ENCODE results near the gene NET1.

Gene NET1

DNA sequence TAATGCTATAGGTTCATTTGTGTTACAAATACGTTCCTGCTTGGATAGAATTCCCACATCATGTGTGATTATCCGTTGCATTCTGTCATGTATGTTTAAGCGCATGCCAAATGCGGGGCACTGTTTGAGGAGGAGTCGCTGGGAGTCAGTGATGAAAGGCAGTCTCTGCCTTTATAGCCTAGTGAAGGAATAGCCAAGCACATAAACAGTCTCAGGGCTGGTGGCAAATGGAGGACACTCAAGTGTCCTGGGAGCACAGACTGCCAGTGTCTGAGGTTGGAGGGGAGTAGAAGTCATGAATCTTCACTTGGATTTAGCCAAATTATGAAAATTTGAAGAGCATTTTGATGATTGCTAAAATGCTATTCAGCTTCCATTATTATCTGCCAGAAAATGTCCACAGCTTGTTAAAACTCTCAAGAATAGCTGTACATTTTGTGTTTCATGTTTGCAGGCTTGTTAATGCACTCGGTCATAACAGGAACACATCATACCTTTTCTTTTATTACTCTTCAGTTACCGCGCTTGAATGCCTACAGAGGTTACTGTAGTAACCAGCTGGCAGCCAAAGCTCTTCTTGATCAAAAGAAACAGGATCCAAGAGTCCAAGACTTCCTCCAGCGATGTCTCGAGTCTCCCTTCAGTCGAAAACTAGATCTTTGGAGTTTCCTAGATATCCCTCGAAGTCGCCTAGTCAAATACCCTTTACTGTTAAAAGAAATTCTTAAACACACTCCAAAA lies 41.6 kb downstream of the NET1 start:
- no peaks in the 10 kb centered on the region for H3K9me3 ChIP-seq (ENCODE audit: low read length)
- H3K9me2 ChIP-seq (ENCODE audit: low read depth, low read length) = no peaks in the 10 kb centered on the region
- no peaks in the 10 kb centered on the region for H3F3A ChIP-seq (ENCODE audit: insufficient read depth, low read length)
- H2AFZ ChIP-seq (ENCODE audit: low read length) = no peak overlapping the region
- TF ChIP-seq EZH2 (IDR thresholded peaks at IDR 0.05; ENCODE audit: borderline replicate concordance, low read length) = no peak
- TF ChIP-seq, protein P1, sequence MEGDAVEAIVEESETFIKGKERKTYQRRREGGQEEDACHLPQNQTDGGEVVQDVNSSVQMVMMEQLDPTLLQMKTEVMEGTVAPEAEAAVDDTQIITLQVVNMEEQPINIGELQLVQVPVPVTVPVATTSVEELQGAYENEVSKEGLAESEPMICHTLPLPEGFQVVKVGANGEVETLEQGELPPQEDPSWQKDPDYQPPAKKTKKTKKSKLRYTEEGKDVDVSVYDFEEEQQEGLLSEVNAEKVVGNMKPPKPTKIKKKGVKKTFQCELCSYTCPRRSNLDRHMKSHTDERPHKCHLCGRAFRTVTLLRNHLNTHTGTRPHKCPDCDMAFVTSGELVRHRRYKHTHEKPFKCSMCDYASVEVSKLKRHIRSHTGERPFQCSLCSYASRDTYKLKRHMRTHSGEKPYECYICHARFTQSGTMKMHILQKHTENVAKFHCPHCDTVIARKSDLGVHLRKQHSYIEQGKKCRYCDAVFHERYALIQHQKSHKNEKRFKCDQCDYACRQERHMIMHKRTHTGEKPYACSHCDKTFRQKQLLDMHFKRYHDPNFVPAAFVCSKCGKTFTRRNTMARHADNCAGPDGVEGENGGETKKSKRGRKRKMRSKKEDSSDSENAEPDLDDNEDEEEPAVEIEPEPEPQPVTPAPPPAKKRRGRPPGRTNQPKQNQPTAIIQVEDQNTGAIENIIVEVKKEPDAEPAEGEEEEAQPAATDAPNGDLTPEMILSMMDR (IDR thresholded peaks at IDR 0.05; ENCODE audit: low read length) = no peak
- no peak overlapping the region for H3K9ac ChIP-seq (ENCODE audit: low read length)
- no peaks in the 10 kb centered on the region for H3K4me1 ChIP-seq (ENCODE audit: insufficient read depth, low read length, severe bottlenecking)
- no peaks in the 10 kb centered on the region for H3K79me2 ChIP-seq (ENCODE audit: insufficient read depth, low read length)
- no peak overlapping the region for H3K4me3 ChIP-seq (ENCODE audit: low read depth, low read length, poor library complexity, severe bottlenecking)
- no peak overlapping the region for H3K4me2 ChIP-seq (ENCODE audit: low read length)
- H3K36me3 ChIP-seq (ENCODE audit: insufficient read depth, low read length) = peaks cover 68% of the 10 kb centered on the region
- H3K27me3 ChIP-seq (ENCODE audit: insufficient read depth, low read length) = no peaks in the 10 kb centered on the region
- no peak overlapping the region for H3K27ac ChIP-seq (ENCODE audit: low read depth, low read length, poor library complexity, severe bottlenecking)
- no peaks in the 10 kb centered on the region for H4K20me1 ChIP-seq (ENCODE audit: insufficient read depth, low read length)

DNA sequence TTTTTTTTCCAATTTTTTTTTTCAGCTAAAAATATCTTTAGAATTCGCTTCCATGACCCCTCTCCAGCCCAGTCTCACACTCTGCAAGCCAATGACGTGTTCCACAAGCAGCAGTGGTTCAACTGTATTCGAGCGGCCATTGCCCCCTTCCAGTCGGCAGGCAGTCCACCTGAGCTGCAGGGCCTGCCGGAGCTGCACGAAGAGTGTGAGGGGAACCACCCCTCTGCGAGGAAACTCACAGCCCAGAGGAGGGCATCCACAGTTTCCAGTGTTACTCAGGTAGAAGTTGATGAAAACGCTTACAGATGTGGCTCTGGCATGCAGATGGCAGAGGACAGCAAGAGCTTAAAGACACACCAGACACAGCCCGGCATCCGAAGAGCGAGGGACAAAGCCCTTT lies 44.2 kb downstream of the NET1 start:
- H3K79me2 ChIP-seq (ENCODE audit: insufficient read depth, low read length) = no peaks in the 10 kb centered on the region
- H3K27ac ChIP-seq (ENCODE audit: low read depth, low read length, poor library complexity, severe bottlenecking) = no peak overlapping the region
- no peaks in the 10 kb centered on the region for H3K9me3 ChIP-seq (ENCODE audit: low read length)
- no peak overlapping the region for H2AFZ ChIP-seq (ENCODE audit: low read length)
- H3F3A ChIP-seq (ENCODE audit: insufficient read depth, low read length) = no peaks in the 10 kb centered on the region
- no peaks in the 10 kb centered on the region for H3K27me3 ChIP-seq (ENCODE audit: insufficient read depth, low read length)
- no peak overlapping the region for H3K4me3 ChIP-seq (ENCODE audit: low read depth, low read length, poor library complexity, severe bottlenecking)
- no peak overlapping the region for H3K4me2 ChIP-seq (ENCODE audit: low read length)
- H3K9ac ChIP-seq (ENCODE audit: low read length) = no peak overlapping the region
- peaks cover 87% of the 10 kb centered on the region for H3K36me3 ChIP-seq (ENCODE audit: insufficient read depth, low read length)
- no peaks in the 10 kb centered on the region for H3K9me2 ChIP-seq (ENCODE audit: low read depth, low read length)
- TF ChIP-seq, protein P1 (IDR thresholded peaks at IDR 0.05; ENCODE audit: low read length) = no peak
- TF ChIP-seq EZH2 (IDR thresholded peaks at IDR 0.05; ENCODE audit: borderline replicate concordance, low read length) = no peak
- no peaks in the 10 kb centered on the region for H4K20me1 ChIP-seq (ENCODE audit: insufficient read depth, low read length)
- H3K4me1 ChIP-seq (ENCODE audit: insufficient read depth, low read length, severe bottlenecking) = no peaks in the 10 kb centered on the region

DNA sequence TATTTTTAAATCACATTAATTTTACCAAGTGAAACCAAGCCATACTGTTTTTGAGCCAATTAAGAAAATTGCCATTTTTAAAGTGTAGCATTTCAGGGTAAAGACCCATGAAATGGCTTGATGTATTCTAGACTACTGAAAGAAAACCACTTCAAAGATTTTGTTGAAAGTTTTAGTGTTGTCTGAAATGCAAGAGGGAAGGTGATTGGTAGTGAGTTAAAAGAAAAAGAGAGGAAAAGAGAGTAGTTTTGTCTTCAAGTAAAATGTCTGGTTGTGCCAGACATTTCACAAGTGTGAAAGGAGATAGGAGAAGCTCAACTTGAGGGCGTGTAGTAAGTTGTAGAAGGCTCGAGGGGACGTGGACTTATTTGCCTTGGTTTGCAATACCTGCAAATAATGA lies 45.4 kb downstream of the NET1 start:
- Histone ChIP-seq H3K36me3 (ENCODE audit: insufficient read depth, low read length) (peaks cover 79% of the 10 kb centered on the region), H3K4me1 (ENCODE audit: insufficient read depth, low read length, severe bottlenecking) (no peaks in the 10 kb centered on the region), H3K27me3 (ENCODE audit: insufficient read depth, low read length) (no peaks in the 10 kb centered on the region), H3K27ac (ENCODE audit: low read depth, low read length, poor library complexity, severe bottlenecking) (no peak overlapping the region), H3K9me3 (ENCODE audit: low read length) (no peaks in the 10 kb centered on the region), H3K9ac (ENCODE audit: low read length) (no peak overlapping the region), H3F3A (ENCODE audit: insufficient read depth, low read length) (no peaks in the 10 kb centered on the region), H3K9me2 (ENCODE audit: low read depth, low read length) (no peaks in the 10 kb centered on the region), H3K4me2 (ENCODE audit: low read length) (no peak overlapping the region), H2AFZ (ENCODE audit: low read length) (no peak overlapping the region), H4K20me1 (ENCODE audit: insufficient read depth, low read length) (no peaks in the 10 kb centered on the region), H3K4me3 (ENCODE audit: low read depth, low read length, poor library complexity, severe bottlenecking) (no peak overlapping the region), H3K79me2 (ENCODE audit: insufficient read depth, low read length) (no peaks in the 10 kb centered on the region)
- no peak for TF ChIP-seq EZH2 (IDR thresholded peaks at IDR 0.05; ENCODE audit: borderline replicate concordance, low read length)
- TF ChIP-seq, protein P1 (IDR thresholded peaks at IDR 0.05; ENCODE audit: low read length) = no peak

Measured in OCI-LY1 (cell line).